Liver (tissue), 3 donors: ENCODE measurements around the gene DIP2A.

Experiments used
- FOXA1 ChIP-seq: IDR thresholded peaks from 2 replicates; pipeline ENCODE4 v1.6.1; 2016; ENCODE audit warnings: antibody characterized with exemption
- GABPA ChIP-seq, 2 donors: IDR thresholded peaks in 1 of 2; conservative IDR thresholded peaks in 1 of 2; 2 replicates each; pipeline ENCODE4 v1.6.1; 2016; ENCODE audit warnings: antibody characterized with exemption in 2 of 2, mild to moderate bottlenecking in 1 of 2, moderate library complexity in 1 of 2
- RXRA ChIP-seq, 2 donors: IDR thresholded peaks; 2 replicates each; pipeline ENCODE4 v1.6.1; 2017 to 2018; ENCODE audit warnings: antibody characterized with exemption in 2 of 2, mild to moderate bottlenecking in 1 of 2
- SP1 ChIP-seq: IDR thresholded peaks from 2 replicates; pipeline ENCODE4 v1.6.1; 2018; ENCODE audit warnings: antibody characterized with exemption, mild to moderate bottlenecking
- TAF1 ChIP-seq: conservative IDR thresholded peaks from 2 replicates; pipeline ENCODE4 v1.6.1; 2016; ENCODE audit warnings: antibody characterized with exemption, mild to moderate bottlenecking
- TF ChIP-seq, protein P1 (sequence below): fragments of 150-350 bp; IDR thresholded peaks from 2 replicates; pipeline ENCODE4 v1.5.1; 2017; ENCODE audit warnings: improper control_type of control experiment, low read depth, low read length; ENCODE audit not compliant: missing input control
- TF ChIP-seq, protein P2 (sequence below): IDR thresholded peaks from 2 replicates; pipeline ENCODE4 v1.6.1; 2016; ENCODE audit warnings: antibody characterized with exemption
- donor health status: healthy.
- donor health status: healthy.

DNA sequence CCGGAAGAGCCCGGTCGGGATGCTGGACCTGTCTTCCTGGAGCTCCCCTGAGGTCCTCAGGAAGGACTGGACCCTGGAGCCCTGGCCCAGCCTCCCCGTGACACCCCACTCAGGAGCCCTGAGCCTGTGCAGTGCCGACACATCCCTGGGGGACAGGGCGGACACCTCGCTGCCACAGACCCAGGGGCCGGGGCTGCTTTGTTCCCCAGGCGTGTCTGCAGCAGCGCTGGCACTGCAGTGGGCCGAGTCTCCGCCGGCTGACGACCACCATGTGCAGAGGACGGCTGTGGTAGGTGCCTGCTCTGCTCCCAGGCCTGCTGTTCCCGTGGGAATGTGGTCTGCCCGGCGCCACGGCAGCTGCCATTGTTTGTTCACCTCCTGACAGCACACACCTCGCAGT is 42.1 kb upstream of the DIP2A start:
- no peak for TF ChIP-seq FOXA1
- TF ChIP-seq TAF1: no peak
- TF ChIP-seq, protein P1, sequence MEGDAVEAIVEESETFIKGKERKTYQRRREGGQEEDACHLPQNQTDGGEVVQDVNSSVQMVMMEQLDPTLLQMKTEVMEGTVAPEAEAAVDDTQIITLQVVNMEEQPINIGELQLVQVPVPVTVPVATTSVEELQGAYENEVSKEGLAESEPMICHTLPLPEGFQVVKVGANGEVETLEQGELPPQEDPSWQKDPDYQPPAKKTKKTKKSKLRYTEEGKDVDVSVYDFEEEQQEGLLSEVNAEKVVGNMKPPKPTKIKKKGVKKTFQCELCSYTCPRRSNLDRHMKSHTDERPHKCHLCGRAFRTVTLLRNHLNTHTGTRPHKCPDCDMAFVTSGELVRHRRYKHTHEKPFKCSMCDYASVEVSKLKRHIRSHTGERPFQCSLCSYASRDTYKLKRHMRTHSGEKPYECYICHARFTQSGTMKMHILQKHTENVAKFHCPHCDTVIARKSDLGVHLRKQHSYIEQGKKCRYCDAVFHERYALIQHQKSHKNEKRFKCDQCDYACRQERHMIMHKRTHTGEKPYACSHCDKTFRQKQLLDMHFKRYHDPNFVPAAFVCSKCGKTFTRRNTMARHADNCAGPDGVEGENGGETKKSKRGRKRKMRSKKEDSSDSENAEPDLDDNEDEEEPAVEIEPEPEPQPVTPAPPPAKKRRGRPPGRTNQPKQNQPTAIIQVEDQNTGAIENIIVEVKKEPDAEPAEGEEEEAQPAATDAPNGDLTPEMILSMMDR: no peak
- no peak for TF ChIP-seq RXRA (IDR thresholded peaks at IDR 0.05)
- TF ChIP-seq, protein P2, sequence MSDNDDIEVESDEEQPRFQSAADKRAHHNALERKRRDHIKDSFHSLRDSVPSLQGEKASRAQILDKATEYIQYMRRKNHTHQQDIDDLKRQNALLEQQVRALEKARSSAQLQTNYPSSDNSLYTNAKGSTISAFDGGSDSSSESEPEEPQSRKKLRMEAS: no peak
- TF ChIP-seq GABPA (IDR thresholded peaks at IDR 0.05 in 1 of 2, conservative IDR thresholded peaks at IDR 0.05 in 1 of 2): no peak
- no peak for TF ChIP-seq SP1
